ENCODE measurements around the gene AARS1.
"Not testable (repeated sequence)": the region's sequence is repeated elsewhere in the genome, so short reads cannot be mapped to it uniquely, and the experiment has no call there.

Gene AARS1

DNA sequence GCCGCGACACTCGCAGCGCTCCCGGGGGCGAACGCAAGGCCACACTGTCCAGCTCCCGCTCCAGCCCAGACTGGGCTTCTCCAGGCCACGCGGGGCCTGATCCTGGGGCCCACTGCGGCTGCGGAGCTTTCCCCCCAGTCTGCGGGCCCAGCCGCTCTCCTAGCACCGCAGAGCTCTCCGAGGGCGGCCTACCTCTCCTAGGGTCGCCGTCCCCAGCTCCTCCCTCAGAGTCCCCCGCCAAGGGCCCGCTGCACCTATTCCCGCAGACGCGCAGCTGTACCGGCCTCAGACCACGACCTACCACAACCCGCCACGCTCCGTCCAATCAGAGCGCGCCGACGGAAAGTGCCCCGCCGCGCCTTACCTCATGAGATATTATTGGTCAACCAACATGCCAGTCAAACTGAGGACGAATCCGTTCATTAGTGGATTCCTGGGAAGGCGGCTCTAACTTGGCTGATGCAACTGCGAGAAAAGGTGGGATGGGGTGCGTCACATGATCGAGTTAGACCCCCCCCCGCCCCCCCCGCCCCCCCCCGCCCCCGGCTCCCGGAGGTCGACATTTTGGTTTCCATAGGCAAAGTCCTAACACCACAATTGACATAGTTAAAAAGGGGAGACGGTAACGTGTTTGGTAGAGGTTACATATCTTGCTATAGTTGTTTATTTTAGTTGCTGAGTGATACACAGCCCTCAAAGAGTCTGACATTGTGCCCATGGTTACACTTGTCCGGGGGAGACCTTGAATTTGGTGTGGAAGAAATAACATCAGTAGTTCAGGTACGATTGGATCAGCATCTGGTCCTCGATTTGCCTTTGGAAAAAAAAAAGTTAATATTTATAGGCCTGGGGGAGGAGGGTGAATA, at the start of gene AARS1:
TSS of gene AARS1 (minus strand) at position 278 of the 866 bp plus-strand sequence. CDS start 6,743 bp downstream, outside the sequence.
- DNase-seq (ENCODE audit: low spot score): peak; percentile 99

DNA sequence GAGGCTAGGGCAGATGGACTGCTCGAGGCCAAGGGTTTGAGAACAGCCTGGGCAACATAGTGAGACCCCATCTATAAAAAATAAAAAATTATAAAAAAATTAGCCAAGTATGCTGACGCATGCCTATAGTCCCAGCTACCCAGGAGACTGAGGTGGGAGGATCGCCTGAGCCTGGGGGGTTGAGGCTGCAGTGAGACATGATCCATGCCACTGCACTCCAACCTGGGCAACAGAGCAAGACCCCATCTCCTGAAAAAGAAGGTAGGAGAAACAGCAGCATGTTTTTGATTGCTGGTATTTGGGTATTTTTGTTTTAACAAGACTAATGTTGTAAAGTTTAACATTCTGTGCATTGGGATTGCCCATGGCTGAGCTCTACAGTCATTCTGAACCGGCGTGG, 48.5 kb upstream of the AARS1 start:
- DNase-seq (ENCODE audit: low spot score): no peak

DNA sequence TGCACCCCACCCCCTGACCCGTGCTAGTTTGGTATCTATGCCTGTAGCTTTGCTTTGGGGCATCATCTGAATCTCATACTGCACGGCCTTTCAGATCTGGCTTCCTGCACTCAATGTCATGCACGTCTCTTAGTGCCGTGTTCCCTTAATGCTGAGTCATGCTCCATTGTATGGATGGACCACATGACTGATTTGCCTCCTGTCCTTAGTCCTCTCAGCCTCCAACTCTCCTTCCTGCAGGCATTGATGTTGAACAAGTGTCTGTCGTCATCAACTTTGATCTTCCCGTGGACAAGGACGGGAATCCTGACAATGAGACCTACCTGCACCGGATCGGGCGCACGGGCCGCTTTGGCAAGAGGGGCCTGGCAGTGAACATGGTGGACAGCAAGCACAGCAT, 43.4 kb upstream of the AARS1 start:
- not testable (repeated sequence) for DNase-seq (ENCODE audit: low spot score)

DNA sequence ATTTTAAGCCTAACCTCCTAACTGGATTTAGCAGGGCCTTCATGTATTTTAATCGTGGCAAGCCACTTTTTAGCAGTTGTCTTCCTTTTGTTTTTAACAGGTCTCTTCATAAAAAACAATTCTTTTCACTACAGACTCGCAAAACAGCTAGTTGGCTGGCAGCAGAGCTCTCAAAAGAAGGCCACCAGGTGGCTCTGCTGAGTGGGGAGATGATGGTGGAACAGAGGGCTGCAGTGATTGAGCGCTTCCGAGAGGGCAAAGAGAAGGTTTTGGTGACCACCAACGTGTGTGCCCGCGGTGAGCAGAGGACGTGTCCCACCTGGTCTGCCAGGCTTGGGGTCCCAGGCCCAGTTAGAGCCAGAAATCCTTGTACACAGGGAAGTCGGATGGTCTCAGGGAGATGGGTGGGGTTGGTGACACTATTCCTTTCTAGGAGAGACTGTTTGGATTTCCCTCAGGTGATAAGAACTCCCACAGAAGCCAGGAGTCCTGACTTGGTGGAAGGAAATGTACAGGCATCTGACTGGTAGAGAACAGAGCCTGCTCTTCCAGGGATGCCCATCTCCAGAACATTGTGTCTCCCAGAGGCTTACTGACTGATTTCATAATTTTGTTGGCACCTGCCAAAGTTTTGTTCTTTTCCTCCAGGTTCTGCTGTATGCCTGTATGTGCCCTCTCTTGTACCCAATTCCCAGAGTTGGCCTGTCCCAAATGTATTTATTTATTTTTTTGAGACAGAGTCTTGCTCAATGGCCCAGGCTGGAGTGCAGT, 42.5 kb upstream of the AARS1 start:
- DNase-seq (ENCODE audit: low spot score): peak; percentile 10

DNA sequence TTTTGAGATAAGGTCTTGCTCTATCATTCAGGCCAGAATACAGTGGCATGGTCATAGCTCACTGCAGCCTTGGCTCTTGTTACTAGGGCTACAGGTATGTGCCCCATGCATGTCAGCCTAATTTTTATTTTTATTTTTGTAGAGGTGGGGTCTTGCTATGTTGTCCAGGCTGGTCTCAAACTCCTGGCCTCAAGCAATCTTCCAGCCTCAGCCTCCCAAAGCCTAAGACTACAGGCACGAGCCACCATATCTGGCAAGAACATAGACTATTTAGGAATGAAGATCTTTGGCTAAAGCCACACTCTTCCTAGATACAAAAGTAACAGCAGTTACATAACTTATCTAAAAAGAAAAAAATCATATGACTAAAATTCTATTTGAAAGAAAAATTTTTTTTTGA, 41.8 kb upstream of the AARS1 start:
- no peak for DNase-seq (ENCODE audit: low spot score)

DNA sequence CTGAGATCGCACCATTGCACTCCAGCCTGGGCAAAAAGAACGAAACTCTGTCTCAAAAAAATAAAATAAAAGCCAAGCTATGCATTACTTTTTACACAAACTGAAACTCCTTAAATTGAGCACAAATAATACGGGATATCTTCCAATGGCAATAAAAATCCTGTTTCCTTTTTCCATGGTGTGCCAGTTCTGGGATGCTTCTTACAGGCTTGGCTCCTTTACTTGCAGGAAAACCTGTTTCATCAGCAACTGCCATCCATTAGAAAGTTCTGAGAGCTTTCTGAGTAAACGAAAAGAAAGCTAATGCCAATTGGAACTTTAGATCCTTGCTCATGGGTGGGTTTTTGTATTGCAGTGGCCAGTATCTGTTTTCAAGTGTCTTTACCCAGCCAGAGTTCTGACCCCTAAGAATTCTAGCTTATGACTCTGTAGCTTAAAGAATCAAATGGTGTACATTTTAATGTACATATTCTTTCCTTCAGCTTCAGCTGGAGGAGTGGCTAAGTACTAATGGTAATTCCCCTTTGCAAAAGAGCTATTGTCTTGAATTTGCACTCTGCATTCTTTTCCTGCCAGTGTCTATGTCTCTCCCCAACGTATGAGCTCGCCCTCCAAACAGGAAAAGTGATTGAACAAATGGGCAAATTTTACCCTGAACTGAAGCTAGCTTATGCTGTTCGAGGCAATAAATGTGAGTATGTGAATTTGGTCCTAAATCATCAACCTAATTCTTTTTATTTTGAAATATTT, 35.9 kb upstream of the AARS1 start:
- no peak for DNase-seq (ENCODE audit: low spot score)

DNA sequence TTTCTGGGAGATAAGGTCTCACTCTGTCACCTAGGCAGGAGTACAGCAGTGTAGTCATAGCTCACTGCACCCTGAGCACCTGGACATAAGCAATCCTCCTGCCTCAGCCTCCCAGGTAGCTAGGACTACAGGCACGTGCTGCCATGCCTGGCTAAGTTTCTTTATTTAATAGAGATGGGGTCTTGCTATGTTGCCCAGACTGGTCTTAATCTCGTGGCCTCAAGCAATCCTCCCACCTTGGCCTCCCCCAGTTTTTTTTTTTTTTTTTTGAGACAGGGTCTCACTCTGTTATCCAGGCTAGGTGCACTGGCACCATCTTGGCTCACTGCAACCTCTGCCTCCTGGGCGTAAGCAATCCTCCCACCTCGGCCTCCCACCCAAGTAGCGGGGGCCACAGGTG, 30.8 kb upstream of the AARS1 start:
- no peak for DNase-seq (ENCODE audit: low spot score)

DNA sequence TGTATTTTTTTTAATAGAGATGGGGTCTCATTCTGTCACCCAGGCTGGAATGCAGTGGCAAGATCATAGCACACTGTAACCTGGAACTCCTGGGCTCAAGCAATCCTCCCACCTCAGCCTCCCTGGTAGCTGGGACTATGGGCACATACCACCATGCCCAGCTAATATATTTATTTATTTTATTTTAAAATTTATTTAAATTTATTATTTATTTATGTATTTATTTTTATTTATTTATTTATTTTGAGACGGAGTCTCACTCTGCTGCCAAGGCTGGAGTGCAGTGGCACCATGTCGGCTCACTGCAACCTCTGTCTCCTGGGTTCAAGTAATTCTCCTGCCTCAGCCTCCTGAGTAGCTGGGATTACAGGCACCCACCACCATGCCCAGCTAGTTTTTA, 18.4 kb upstream of the AARS1 start:
- DNase-seq (ENCODE audit: low spot score): not testable (repeated sequence)

DNA sequence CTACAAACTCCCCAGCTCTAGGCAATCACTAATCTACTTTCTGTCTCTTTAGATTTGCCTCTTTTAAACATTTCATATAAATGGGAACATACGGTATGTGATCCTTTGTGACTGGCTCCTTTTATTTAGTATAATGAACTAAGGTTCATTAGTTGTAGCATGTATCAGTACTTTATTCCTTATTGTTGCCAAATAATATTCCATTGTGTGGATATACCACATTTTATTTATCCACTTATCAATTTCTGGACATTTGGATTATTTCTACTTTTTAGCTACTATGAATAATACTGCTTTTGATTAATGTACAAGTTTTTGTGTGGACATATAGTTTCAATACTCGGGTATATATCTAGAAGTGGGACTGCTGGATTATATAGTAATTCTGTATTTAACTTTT, 17.6 kb upstream of the AARS1 start:
- DNase-seq (ENCODE audit: low spot score): no peak

DNA sequence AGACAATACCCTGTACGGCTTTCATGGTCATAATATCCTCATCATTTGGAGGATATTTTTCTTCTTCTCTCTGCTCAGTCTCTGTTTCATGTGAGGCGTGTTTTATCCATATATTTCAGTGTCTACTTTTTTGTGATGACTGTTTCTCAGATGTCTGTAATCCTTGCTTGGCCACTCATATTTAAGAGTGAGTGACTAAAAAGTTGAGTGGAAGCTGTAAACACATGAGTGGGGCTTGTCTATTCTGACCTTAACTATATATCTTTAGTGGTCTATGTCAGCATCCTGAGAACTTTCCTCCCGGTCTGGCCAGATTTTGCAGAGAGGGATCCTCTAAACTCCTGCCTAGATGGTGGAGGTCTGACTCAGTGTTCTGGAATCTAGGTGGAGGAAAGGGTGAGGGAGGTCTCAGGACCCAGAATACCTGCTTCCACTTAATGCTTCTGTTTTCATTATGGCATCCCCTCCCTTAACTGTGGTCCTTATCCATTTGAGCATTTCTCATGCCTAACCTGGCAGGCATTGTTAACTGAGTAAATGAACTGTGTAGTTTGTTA, 15.7 kb upstream of the AARS1 start:
- DNase-seq (ENCODE audit: low spot score): no peak

DNA sequence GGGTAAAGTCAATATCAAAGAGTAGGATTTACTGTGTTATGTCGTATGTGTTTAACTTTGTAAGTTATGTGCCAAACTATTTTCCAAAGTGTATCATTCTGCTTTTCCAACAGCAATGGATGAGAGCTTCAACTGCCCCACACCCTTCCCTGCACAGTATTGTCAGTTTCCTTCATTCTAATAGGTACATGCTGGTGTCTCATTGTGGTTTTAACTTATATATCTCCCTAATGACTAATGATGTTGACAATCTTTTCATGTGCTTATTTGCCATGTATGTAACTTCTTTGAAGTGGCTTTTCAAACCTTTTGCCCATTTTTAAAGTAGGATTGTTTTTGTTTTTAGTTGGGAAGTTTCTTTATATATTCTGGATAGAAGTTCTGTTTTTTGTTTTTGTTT, 13.4 kb upstream of the AARS1 start:
- DNase-seq (ENCODE audit: low spot score): no peak

DNA sequence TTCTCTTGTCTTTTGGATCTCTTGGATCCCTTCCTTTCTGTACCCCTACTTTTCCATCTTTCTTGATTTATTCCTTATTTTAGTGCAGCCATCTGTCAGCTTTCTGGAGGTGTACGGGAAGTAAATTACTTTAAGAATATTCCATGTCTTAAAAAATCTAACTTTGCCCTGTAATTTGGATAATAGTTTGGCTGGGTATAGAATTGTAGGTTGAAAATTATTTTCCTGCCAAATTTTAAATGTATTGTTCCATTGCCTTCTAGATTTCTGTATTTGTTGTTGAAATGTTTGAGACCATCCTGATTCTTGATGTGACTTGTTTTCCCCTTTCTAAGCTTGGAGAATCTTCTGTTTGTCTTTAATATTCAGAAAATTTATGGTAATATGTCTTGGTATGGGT, 11.8 kb upstream of the AARS1 start:
- DNase-seq (ENCODE audit: low spot score): no peak

DNA sequence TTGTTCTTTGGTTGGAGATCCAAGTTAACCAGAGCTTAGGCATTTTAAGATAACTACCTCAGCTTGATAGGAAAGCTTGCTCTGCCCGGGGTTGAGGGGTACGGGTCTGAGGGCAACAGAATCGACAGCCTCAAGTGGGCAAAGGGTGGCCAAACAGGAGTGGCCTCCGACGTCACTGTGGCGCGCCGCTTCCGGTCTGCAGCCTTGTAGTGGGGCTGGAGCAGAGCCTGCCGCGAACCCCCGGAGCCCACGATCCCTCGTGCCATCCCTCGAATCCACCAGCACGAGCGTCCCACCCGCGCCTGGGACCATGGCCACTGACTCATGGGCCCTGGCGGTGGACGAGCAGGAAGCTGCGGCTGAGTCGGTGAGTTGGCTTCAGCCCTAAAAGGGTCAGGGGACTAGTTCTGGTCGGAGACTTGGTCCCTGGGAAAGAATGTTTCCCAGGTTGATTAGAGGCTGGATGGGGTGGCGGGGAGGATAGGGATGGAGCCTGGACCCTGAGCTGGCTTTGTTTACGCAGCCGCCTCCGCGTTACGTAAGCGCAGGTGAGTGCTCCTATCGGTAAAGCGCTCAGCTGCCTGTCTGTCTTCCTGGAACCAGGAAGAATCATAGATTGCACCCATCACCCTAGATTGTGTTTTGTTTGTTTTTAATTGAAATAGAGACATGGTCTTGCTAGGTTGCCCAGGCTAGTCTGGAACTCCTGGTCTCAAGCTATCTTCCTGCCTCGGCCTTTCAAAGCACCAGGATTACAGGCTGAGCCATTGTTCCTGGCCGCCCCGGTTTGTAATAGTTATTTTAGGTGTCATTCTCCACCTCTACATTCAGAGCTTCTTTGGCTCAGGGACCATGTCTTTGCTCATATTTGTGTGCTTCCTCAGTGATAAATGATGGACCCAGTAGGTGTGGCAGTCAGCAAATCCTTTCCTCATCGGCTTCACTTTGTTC, 10.0 kb upstream of the AARS1 start, which contains the start of gene DDX19B:
TSS of gene DDX19B (plus strand) at position 199 of the 951 bp plus-strand sequence. CDS start at position 311, 112 bp downstream.
- DNase-seq (ENCODE audit: low spot score): peak; percentile 45

DNA sequence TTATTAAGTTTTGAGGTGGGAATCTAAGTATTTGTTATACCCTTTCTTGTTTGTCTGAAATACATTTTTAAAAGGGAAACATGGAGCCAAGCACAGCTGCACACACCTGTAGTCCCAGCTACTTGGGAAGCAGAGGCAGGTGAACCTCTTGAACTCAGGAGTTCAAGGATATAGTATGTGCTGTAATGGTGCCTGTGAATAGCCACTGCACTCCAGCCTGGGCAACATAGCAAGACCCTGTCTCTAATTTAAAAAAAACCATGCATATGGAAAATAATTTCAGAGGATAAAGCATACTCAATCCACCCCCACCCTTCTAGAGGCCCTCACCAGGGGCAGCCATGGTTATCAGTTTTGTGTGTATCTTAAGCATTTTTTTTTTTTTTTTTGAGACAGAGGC, 6.3 kb upstream of the AARS1 start:
- DNase-seq (ENCODE audit: low spot score): no peak

DNA sequence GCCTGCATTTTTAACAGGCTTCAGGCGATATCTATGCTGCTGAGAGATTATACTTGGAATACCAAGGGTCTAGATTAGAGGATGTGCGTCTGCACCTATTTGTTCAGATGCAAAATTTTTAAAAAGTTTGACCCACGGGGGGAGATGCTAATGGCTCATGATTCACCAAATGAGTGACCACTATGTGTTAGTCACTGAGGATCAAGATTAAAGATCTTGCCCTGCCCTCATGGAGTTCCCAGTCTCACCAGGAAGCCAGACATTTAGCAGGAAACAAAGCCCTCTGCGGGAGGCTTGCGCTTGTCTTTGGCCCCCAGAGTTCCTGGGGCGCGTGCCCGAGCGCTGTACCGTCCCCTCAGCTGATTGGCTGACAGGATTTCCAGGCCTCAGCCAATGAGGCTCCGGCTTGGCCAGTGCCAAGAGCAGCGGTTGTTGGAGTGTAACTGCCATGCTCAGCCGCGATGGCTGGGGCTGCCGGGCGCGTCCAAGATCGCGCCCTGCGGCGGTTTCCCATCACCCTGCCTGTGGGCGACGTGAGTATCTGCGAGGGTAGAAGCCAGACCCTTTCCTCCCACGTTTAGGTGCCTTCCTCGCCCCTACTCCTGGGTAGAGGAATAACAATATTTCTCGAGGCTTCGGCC, 5.2 kb upstream of the AARS1 start:
- DNase-seq (ENCODE audit: low spot score): no peak

DNA sequence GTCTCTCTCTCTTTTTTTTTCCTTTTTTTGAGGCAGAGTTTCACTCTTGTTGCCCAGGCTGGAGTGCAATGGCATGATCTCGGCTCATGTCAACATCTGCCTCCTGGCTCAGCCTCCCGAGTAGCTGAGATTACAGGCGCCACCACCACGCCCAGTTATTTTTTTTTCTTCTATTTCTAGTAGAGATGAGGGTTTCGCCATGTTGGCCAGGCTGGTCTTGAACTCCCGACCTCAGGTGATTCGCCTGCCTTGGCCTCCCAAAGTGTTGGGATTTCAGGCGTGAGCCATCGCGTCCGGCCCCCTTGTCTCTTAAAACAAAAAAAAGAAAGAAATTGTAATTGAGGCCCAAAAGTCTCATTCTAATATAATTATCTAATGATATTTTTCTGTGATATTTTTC, 2.8 kb upstream of the AARS1 start:
- DNase-seq (ENCODE audit: low spot score): not testable (repeated sequence)

DNA sequence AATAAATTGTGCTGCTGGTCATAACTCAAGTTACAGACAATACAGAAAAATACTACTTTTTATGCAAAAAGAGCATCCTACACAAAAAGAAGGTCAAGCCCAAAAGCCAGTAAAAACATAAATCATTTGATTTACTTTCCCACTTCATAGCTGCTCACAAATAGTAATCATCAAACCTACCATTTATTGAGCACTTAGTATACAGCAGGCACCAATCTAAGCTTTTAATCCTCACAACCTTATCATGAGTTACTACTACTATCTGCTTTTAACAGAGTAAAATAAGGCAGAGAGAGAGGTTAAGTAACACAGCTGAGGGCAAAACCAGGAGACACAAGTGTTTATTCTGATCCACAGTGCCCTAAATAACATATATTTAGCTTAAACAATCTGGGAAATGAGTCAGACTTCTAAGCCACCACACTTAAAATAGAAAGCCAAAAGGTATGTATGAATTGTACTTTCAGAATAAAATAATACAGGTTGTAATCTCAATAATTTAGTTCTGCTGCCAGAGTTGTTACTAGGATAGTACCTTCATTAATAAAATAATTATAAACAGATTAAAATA, 1.7 kb upstream of the AARS1 start:
- DNase-seq (ENCODE audit: low spot score): no peak

DNA sequence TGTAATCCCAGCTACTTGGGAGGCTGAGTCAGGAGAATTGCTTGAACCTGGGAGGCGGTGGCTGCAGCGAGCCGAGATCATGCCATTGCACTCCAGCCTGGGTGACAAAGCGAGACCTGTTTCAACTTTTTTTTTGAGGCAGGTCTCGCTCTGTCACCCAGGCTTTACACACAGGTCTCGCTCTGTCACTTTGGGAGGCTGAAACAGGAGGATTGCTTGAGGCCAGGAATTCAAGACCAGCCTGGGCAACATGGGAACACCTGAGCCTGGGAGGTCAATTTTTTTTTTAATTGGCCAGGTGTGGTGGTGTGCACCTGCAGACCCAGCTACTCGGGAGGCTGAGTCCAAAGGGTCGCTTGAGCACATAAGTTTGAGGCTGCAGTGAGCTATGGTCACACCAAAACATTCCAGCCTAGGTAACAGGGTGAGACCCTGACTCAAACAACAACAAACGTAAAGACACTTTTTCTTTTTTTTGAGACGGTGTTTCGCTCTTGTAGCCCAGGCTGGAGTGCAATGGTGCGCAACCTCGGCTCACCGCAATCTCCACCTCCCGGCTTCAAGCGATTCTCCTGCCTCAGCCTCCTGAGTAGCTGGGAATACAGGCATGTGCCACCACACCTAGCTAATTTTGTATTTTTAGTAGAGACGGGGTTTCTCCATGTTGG, 1.9 kb downstream of the AARS1 start:
- not testable (repeated sequence) for DNase-seq (ENCODE audit: low spot score)

DNA sequence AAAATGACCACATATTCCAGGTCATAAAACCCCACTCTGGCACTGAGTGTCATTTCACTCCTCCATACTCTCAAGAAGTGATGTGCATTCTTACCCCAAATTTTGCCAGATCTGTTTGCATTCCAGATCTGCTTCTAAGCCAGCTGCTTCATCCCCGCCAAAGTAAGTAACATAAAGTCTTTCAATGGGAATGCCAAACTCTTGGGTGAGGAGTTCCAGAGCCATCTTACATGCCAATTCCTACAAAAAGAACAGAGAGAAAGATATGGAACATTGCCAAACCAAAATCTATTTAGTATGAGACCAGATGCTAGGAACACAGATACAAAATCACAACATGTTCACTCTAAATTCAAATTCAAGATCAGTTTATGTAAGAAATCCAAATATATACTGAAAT, 12.9 kb downstream of the AARS1 start:
- no peak for DNase-seq (ENCODE audit: low spot score)

DNA sequence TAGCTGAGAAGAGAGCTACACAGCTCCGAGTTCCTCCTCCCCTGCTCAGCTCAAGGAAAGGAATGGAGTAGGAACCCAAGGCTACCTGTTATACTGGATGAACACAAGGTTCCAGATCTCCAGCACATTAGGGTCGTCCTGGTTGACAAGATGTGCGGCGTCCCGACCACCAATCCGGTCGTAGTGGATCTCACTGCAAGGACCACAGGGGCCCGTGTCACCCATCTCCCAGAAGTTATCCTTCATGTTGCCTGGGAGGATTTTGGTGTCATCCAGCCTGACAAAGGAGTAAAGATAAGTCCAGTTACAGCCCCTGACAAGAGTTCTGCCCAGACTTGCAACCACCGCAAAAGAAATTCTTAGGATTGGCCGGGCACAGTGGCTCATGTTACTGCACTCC, 17.6 kb downstream of the AARS1 start:
- no peak for DNase-seq (ENCODE audit: low spot score)
